ENCODE results near the gene GRIP2.

GRIP2 gene

GRCh38 chr3:14541646-14542045, 1.5 kb upstream of the GRIP2 start:
- no peak overlapping the region for H3K4me3 ChIP-seq (ENCODE audit: low read length)
- no peak for DNase-seq (ENCODE audit: low read depth)
- no peak for TF ChIP-seq CTCF (IDR thresholded peaks at IDR 0.05; ENCODE audit: insufficient read depth, low read depth, low read length, missing control alignments)

- H3K4me3 ChIP-seq (ENCODE audit: low read length), result no peak overlapping the region
- no peak for DNase-seq (ENCODE audit: low read depth)
- no peak for TF ChIP-seq CTCF (IDR thresholded peaks at IDR 0.05; ENCODE audit: insufficient read depth, low read depth, low read length, missing control alignments)
These were observed 761 bp upstream of the GRIP2 start for GRCh38 chr3:14540821-14541385.

GRCh38 chr3:14539384-14539741, 779 bp downstream of the GRIP2 start:
- no peak overlapping the region for H3K4me3 ChIP-seq (ENCODE audit: low read length)
- TF ChIP-seq CTCF (IDR thresholded peaks at IDR 0.05; ENCODE audit: insufficient read depth, low read depth, low read length, missing control alignments), result no peak
- no peak for DNase-seq (ENCODE audit: low read depth)

- no peak for TF ChIP-seq CTCF (IDR thresholded peaks at IDR 0.05; ENCODE audit: insufficient read depth, low read depth, low read length, missing control alignments)
- DNase-seq (ENCODE audit: low read depth), result no peak
- H3K4me3 ChIP-seq (ENCODE audit: low read length), result no peak overlapping the region
These were observed 1.6 kb downstream of the GRIP2 start for GRCh38 chr3:14538451-14539088.

GRCh38 chr3:14537590-14538450, 2.3 kb downstream of the GRIP2 start:
- H3K4me3 ChIP-seq (ENCODE audit: low read length), result no peak overlapping the region
- DNase-seq (ENCODE audit: low read depth), result no peak
- no peak for TF ChIP-seq CTCF (IDR thresholded peaks at IDR 0.05; ENCODE audit: insufficient read depth, low read depth, low read length, missing control alignments)

- DNase-seq (ENCODE audit: low read depth), result no peak
- H3K4me3 ChIP-seq (ENCODE audit: low read length), result no peak overlapping the region
- TF ChIP-seq CTCF (IDR thresholded peaks at IDR 0.05; ENCODE audit: insufficient read depth, low read depth, low read length, missing control alignments), result no peak
These were observed 3.1 kb downstream of the GRIP2 start for GRCh38 chr3:14536837-14537589.
